Glomerular endothelial cell (primary cell): ENCODE measurements around the gene STK38L. TPM values are rescaled to one million over a fixed set of nuclear protein-coding genes. Genes with fewer than 3 reads are reported as not detected.
A peak's percentile ranks its signal among the peaks of the same experiment; 100 is the strongest.

Source experiments
- DNase-seq: peaks from one replicate; pipeline ENCODE4 v3.0.0-alpha.2; 2011; ENCODE audit warnings: low read depth, low spot score; ENCODE audit errors: extremely low read depth
- total RNA-seq: library from RNA; depleted of rRNA; stranded (reverse); fragments of >200 nt; gene quantifications from 2 replicates; pipeline ENCODE4 v1.2.3, GENCODE V29; 2015

Gene STK38L
- total RNA-seq = 14.4 and 24.9 TPM in 2 replicates

DNA sequence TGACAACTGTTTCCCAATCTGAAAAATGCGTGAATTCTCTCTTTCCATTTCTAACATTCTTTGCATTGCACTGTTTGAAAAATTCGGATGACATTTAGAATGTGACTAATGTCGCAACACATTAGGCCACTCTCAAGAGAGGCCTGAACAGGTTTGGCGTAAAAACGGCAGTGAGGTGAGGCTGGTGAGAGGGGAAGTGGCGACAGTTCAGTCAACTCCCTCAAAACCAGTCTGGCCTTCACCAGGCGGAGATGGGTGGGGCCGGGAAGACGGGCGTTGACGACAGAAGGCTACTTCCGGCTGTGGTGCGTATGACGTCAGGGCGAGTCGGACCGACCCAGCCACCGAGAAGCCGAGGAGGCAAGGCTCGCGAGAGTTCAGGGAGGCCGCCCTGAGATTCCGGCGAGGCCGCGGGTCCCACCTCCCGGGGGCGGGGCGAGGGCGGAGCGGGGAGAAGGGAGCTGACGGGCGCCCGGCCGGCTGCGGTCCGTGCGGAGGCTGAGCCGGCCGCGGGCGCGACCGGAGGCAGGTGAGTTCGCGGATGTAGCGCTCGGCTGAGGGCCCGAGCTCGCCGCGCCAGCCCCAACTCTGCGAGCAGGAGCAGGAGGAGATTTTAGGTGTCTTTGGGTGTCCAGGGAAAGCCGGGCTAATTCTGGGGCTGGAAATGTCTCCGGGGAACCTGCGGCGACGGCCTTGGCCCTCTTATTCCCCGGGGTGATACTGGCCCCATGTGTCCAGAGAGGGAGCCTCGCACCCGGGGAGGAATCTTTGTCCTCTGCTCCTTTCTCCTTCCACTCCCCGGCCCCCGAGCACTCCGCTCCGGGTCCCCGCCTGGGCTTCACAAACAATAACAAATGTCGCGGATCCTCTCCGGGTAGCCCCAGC is at the start of gene STK38L:
STK38L (plus strand) TSS at position 483 of the 885 bp plus-strand sequence. CDS start 53,435 bp downstream, outside the sequence.
- peak; percentile 64 for DNase-seq

DNA sequence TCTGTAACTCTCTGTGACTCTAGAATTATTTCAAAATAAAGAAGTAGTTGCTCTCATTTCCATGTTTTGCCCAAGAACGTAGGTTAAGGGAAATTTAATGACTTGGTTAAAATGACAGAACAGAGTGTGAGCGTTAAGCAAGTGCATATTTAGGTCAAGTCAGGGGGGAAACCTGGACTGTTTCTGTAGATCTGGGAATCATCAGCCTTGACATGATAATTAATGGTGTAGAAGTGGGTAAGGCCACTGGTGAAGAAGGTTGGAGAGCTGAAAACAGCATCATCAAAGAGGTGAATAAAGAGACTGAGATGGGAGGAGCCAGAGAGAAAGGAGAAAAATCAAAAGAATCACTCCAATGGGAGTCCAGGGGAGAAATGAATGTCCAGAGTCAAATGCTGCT is 49.4 kb upstream of the STK38L start:
- no peak for DNase-seq

DNA sequence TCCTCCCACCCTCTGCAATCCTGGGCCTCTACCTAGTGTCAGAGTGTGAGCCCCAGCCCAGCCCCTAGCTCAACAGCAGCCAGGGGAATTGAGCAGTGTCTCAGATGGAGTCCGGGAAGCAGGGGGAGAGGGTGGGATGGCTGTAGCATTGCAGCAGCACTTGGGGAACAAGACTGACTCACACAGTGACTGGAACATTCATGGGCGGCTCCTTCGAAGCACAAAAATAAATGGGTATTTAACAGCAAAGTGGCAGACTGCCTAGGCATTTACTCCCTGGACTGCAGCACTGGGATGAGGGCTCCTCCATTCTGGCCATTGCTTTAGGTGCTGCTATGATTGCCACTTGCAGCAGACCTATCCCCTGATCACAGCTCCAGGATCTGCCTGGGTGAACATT is 46.0 kb upstream of the STK38L start:
- no peak for DNase-seq

DNA sequence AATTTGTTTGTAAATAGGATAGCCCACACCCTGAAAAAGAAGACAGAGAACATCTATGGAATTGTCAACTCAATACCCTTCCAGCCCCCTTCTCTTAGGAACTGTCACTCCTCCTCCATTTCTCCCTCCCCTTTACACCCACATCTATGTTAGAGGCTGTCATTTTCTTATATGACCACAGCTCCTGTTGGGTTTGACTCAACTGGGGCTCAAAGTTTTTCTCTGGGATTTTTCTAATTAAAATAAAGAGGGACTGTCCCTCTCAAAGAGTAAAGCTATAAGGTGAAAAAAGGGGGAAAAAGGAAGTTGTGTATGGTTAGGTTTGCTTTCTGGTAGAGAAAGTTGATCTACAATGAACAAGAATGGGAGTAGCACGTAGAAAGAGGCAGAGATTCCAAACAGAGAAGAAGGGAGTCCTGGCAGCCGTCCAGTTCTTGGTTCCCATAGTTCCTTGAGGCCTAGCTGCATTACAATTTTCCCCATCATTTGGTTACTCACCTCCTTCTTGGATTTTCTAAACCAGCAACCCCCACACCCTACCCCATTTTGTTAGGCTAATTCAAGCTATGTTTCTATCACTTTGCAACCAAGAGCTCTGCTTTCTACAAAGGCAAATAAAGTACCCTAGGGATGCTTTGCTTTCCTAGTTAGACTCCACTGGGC is 44.3 kb upstream of the STK38L start:
- no peak for DNase-seq

- no peak for DNase-seq
Observed at GRCh38 chr12:27201169-27201568, 42.9 kb upstream of the STK38L start.

GRCh38 chr12:27206801-27207502 is 37.1 kb upstream of the STK38L start:
- no peak for DNase-seq

DNA sequence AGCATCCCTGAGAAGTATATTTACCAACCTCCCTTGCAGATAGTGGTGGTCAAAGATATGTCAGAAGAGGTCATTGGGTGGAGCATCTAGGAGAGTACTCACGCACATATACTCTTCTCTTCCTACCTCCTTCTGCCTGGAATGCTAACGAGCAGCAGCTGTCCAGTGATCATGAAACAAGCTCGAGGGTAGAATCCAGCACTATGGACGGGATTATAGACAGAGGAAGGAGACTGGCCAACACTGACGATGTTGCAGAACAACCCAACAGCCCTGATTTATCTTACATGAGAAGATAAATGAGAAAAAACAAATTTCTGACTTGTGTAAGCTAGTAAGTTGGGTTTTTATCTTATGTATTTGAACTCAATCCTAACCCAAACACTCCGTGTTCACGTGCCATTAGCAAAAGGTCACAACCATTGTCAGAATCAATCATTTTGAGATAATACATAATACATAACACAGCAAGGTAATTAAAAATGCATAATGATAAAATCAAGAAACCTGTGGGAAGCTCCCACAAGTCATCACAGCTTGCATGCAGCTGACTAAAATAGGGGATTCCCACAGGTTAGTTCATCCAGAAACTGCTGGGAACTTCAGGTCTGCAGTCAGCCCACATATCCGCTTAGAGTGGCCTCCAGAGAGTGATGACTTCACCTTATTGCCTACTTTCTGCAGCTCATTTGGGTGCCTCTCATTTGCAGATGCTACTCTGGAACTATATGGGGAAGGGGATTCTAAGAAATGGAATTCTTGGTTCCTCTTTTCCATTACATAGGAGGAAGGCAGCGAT is 36.3 kb upstream of the STK38L start:
- DNase-seq = no peak

GRCh38 chr12:27208414-27208750 is 35.7 kb upstream of the STK38L start:
- DNase-seq = no peak

- DNase-seq = no peak
Observed at GRCh38 chr12:27209257-27209910, 34.7 kb upstream of the STK38L start.

- DNase-seq = no peak
Observed at GRCh38 chr12:27210187-27210586, 33.9 kb upstream of the STK38L start.

DNA sequence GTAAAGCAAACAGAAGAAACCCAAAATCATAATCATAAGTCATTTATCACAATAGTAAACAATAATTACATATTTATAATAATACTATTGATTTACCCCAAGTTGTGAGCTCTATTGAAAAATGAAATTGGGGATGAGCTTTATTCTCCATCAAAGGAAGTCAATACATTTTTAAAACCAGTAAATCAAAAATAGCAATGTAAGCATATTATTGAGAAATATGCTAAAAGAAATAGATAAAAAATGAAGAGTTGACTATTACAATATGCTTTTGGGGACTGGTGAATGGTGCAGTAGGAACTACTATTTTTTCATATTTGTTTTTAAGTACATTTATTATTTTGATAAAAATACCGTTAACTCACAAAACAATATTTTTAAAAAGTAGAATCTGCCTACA is 31.2 kb upstream of the STK38L start:
- DNase-seq = no peak

GRCh38 chr12:27213304-27213703 is 30.8 kb upstream of the STK38L start:
- DNase-seq = no peak

GRCh38 chr12:27213830-27214787 is 30.0 kb upstream of the STK38L start:
- no peak for DNase-seq

- DNase-seq = no peak
Observed at GRCh38 chr12:27217590-27217989, 26.5 kb upstream of the STK38L start.

GRCh38 chr12:27219693-27220054 is 24.4 kb upstream of the STK38L start:
- DNase-seq = no peak

- no peak for DNase-seq
Observed at GRCh38 chr12:27220055-27220987, 23.8 kb upstream of the STK38L start.

DNA sequence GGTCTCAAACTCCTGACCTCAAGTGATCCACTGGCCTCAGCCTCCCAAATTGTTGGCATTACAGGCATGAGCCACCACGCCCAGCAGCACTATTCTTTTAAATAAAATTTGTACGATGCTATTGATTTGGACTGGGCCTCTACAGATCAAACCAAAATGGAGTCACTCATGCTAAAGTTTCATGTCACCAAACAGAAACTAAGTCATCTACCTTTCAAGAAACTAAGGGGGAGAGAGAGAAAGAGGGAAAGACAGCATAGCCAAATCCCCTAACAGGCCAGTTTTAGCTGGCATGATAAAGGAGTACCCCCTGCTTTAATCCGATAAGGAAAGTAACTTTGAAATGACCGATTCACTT is 23.1 kb upstream of the STK38L start:
- no peak for DNase-seq
